Suppressor macrophage (primary cell): ENCODE measurements around the gene ARL9.

Experiments used
- DNase-seq, 4 experiments: peaks; one replicate each; pipeline ENCODE4 v3.0.0-alpha.2; 2020 to 2022

The ARL9 gene

DNA sequence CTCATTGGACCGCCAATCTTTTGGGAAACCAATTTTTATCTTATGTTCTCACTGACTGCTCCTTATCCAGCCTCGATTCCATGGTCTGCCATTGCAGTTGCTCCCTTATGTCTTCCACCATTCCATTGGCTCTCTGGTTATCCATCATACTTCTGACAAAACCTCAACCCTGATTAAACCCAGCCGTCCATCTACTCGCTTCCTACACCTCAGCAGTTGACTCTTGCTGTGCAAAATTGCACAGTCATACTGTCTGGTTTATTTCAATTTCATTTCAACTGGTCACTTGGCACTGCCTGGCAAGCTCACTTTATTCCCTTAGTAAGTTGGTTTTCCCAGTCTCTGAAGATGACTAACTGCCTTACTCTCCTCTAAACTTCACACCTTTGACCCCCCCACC lies 26.2 kb downstream of the ARL9 start:
- DNase-seq = no peak

DNA sequence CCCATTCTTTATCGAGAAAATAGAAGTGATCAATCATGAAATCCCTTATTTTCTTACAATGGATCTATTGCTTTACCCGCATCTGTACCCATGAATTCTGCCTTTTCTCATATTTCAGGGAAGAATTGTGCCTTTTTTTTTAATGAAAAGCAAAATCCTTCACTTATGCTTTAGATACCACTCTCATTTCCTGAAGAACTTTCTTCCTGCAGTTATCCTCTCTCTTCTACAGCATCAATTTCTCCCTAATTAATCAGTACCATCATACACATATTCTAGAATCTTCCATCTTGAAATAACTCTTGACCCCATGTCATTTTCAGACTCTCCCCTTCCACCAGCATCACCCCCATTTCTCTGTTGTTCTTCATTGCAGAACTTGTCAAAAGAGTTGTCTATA lies 26.6 kb downstream of the ARL9 start:
- DNase-seq = no peak

DNA sequence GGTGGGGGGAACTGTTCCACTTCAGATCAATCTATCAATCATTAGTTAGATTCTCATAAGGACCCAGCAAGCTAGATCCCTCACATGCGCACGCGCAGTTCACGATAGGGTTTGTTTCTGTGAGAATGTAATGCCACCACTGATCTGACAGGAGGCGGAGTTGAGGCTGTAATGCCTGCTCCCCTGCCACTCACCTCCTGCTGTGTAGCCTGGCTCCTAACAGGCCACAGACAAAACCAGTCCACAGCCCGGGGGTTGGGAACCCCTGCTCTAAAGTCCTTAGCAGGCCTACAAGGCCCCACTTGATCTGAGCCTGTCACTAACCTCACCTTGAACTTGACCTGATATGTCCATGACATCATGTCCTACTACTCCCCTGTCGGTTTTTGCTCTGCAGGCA lies 30.3 kb downstream of the ARL9 start:
- no peak for DNase-seq

- no peak for DNase-seq
Observed at GRCh38 chr4:56537147-56537546, 31.6 kb downstream of the ARL9 start.

DNA sequence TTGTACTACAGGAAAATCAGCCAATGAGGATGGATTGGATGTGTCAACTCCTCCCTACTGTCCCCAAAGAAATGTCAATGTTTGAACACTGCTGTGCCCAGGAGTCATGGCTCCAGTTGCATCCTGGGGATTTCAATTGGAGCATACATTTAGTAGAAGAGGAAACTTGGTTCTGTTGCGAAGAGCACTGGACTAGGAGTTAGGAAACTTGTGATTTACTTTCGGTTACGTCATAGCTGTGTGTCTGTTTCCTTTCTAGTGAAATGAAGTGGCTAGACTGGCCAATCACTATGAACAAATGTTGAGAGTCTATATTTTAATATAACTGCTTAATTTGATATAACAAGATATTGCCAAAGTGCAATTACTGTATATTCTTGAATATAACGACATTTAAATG lies 35.2 kb downstream of the ARL9 start:
- DNase-seq = peak in 3 of 4 experiments; percentile 4 to 39 (median 22)

DNA sequence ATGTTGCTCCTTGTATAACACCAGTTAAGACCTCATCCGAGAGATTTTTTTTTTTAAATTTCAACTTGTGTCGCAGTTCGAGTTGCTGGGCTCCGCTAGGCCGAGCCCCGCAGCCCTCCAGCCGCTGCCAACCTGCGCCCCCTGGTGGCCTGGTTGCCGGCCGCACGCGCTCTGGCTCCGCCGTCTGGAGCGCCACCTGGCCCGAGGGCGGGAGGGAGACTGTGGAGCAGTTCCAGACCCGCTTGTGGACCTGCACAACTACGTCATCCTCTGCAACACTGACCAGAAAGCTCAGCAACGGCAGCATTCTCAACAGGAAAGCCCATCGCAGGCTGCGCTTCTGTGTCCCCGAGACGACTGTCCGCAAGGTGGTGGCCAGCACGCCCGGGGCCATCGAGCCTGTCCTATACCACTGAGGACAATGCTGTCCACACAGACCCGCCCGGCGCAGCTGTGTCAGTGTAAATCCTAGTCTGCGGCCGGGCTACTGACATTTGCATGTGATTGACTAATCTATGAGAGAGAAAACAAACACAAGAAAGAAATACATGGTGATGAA lies 39.1 kb downstream of the ARL9 start:
- peak; percentile 75 to 91 (median 88) for DNase-seq

DNA sequence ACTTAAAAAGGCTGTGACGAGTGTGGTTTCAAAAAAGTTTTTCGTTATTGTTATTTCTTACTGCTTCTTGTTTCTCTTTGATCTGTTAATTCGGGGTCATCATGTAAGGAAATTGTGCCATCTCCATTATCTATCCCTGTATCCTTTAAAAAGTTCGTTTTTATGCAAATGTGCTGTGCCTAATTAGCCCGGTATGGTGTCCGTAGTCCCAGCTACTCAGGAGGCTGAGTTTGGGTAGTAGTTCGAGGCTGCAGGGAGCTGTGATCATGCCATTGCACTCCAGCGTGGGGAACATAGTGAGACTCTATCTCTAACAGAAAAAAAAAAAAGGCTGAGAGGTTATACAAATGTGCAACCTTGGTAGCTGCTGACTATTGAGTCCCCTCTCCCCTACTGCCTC lies 45.1 kb downstream of the ARL9 start:
- no peak for DNase-seq

GRCh38 chr4:56551516-56551915 lies 45.9 kb downstream of the ARL9 start:
- no peak for DNase-seq

- DNase-seq = no peak
Observed at GRCh38 chr4:56552273-56552672, 46.7 kb downstream of the ARL9 start.

- DNase-seq = no peak
Observed at GRCh38 chr4:56570041-56570440, 64.5 kb downstream of the ARL9 start.
